PFSK-1 (cell line): ENCODE results near the gene CASP2.

Experiments
- FOXP2 ChIP-seq: optimal IDR thresholded peaks from 2 replicates; pipeline ENCODE3; 2011; ENCODE audit warnings: borderline replicate concordance, control low read depth, inconsistent platforms; ENCODE audit not compliant: insufficient read depth; ENCODE audit errors: extremely low read length, extremely low read depth
- POLR2AphosphoS5 ChIP-seq: IDR thresholded peaks from 2 replicates; pipeline ENCODE4 v1.6.1; 2012; ENCODE audit warnings: low read depth, mild to moderate bottlenecking, control low read depth, low read length, moderate library complexity
- REST ChIP-seq, 2 experiments: IDR thresholded peaks; 2 replicates each; pipeline versions ENCODE4 v1.6.1 to v1.8.0; 2011 to 2012; ENCODE audit warnings: low read depth in 2 of 2, low read length in 2 of 2, control low read depth in 1 of 2, inconsistent platforms in 1 of 2, mild to moderate bottlenecking in 1 of 2, moderate library complexity in 1 of 2; ENCODE audit not compliant: insufficient read depth in 1 of 2
- SIN3A ChIP-seq: IDR thresholded peaks from 2 replicates; pipeline ENCODE4 v1.6.1; 2012; ENCODE audit warnings: mild to moderate bottlenecking, low read length, moderate library complexity, borderline replicate concordance; ENCODE audit not compliant: insufficient read depth
- TAF1 ChIP-seq: IDR thresholded peaks from 2 replicates; pipeline ENCODE4 v1.6.1; 2012; ENCODE audit warnings: low read length, control low read depth, borderline replicate concordance; ENCODE audit not compliant: insufficient read depth

CASP2 gene

GRCh38 chr7:143255564-143255963, 32.6 kb upstream of the CASP2 start:
- TF ChIP-seq POLR2AphosphoS5 (no peak), FOXP2 (no peak), TAF1 (no peak), SIN3A (no peak), REST (IDR thresholded peaks at IDR 0.05; ENCODE audit: insufficient read depth in 1 of 2, low read depth in 2 of 2, low read length in 2 of 2) (no peak)

- no peak for TF ChIP-seq POLR2AphosphoS5
- TF ChIP-seq FOXP2, result no peak
- TF ChIP-seq SIN3A, result no peak
- no peak for TF ChIP-seq TAF1
- TF ChIP-seq REST (IDR thresholded peaks at IDR 0.05; ENCODE audit: insufficient read depth in 1 of 2, low read depth in 2 of 2, low read length in 2 of 2), result no peak
Observed at GRCh38 chr7:143256325-143256724, 31.8 kb upstream of the CASP2 start.

- no peak for TF ChIP-seq REST (IDR thresholded peaks at IDR 0.05; ENCODE audit: insufficient read depth in 1 of 2, low read depth in 2 of 2, low read length in 2 of 2)
- no peak for TF ChIP-seq FOXP2
- no peak for TF ChIP-seq SIN3A
- TF ChIP-seq POLR2AphosphoS5, result no peak
- no peak for TF ChIP-seq TAF1
Observed at GRCh38 chr7:143256932-143257331, 31.2 kb upstream of the CASP2 start.

- TF ChIP-seq REST (IDR thresholded peaks at IDR 0.05; ENCODE audit: insufficient read depth in 1 of 2, low read depth in 2 of 2, low read length in 2 of 2) (no peak), SIN3A (no peak), TAF1 (no peak), POLR2AphosphoS5 (no peak), FOXP2 (no peak)
Observed at GRCh38 chr7:143257501-143257900, 30.6 kb upstream of the CASP2 start.

GRCh38 chr7:143258831-143259230, 29.3 kb upstream of the CASP2 start:
- no peak for TF ChIP-seq POLR2AphosphoS5

- no peak for TF ChIP-seq TAF1
- TF ChIP-seq POLR2AphosphoS5, result no peak
- no peak for TF ChIP-seq REST (IDR thresholded peaks at IDR 0.05; ENCODE audit: insufficient read depth in 1 of 2, low read depth in 2 of 2, low read length in 2 of 2)
- TF ChIP-seq SIN3A, result no peak
- TF ChIP-seq FOXP2, result no peak
Observed at GRCh38 chr7:143259765-143260164, 28.4 kb upstream of the CASP2 start.
